Transverse colon (tissue), 3 donors: ENCODE measurements around the gene ACAP2.

ENCODE experiments used
- CTCF ChIP-seq, 5 experiments: fragments of 200-600 bp in 3 of 5; fragments of 450-650 bp in 2 of 5; sonication (generic) in 3 of 5; IDR thresholded peaks; 1 replicate in 2 of 5; 2 replicates in 3 of 5; pipeline ENCODE4 v1.5.1; 2016 to 2017; ENCODE audit warnings: antibody characterized with exemption in 5 of 5, inconsistent platforms in 3 of 5, mild to moderate bottlenecking in 2 of 5, moderate library complexity in 1 of 5
- POLR2A ChIP-seq: fragments of 450-650 bp; IDR thresholded peaks from one replicate; pipeline ENCODE4 v1.6.1; 2016; ENCODE audit warnings: antibody characterized with exemption, mild to moderate bottlenecking, moderate library complexity

- no peak for TF ChIP-seq CTCF (IDR thresholded peaks at IDR 0.05)
- no peak for TF ChIP-seq POLR2A
Measured at GRCh38 chr3:195460091-195460713, 17.4 kb upstream of the ACAP2 start.
